Measurements from ENCODE around the gene DCAF12.

DNA sequence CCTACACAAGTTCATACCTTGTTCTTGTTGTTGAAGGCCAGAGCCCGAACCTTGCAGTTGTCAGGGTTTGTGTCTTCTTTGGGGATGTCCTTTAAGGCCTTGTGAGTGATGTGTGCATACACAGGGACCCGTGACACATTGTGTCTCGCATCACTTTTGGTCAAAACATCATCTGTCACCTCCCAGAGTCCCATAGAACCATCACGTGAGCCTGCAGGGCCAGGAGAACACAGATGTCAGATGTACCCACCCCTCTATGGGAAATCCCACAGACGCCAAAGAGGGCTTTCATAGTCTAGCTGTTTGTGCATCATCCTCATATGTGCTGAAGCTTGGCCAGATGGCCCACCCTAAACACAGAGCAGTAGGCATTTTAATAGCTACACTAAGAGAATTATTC is 28.2 kb downstream of the DCAF12 start:
- TF ChIP-seq MAZ (IDR thresholded peaks at IDR 0.05; ENCODE audit: borderline replicate concordance, low read depth, low read length) (no peak), POLR2A (IDR thresholded peaks at IDR 0.05; ENCODE audit: low read length) (no peak), CHD4 (IDR thresholded peaks at IDR 0.05; ENCODE audit: borderline replicate concordance) (no peak), SREBF2 (IDR thresholded peaks at IDR 0.05) (no peak)
- TF ChIP-seq, protein P1, sequence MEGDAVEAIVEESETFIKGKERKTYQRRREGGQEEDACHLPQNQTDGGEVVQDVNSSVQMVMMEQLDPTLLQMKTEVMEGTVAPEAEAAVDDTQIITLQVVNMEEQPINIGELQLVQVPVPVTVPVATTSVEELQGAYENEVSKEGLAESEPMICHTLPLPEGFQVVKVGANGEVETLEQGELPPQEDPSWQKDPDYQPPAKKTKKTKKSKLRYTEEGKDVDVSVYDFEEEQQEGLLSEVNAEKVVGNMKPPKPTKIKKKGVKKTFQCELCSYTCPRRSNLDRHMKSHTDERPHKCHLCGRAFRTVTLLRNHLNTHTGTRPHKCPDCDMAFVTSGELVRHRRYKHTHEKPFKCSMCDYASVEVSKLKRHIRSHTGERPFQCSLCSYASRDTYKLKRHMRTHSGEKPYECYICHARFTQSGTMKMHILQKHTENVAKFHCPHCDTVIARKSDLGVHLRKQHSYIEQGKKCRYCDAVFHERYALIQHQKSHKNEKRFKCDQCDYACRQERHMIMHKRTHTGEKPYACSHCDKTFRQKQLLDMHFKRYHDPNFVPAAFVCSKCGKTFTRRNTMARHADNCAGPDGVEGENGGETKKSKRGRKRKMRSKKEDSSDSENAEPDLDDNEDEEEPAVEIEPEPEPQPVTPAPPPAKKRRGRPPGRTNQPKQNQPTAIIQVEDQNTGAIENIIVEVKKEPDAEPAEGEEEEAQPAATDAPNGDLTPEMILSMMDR (IDR thresholded peaks at IDR 0.05): no peak
